Right hindlimb (tissue), 1 donor: Measurements from ENCODE around the gene GDE1.

Source experiments
- DNase-seq: peaks from one replicate; pipeline ENCODE4 v3.0.0-alpha.2; 2018

Gene GDE1

GRCh38 chr16:19485611-19486010 is 36.3 kb downstream of the GDE1 start:
- no peak for DNase-seq

- no peak for DNase-seq
These were observed 37.8 kb downstream of the GDE1 start for GRCh38 chr16:19484096-19484495.

- DNase-seq, result no peak
These were observed 39.6 kb downstream of the GDE1 start for GRCh38 chr16:19482291-19482690.

GRCh38 chr16:19481769-19482168 is 40.1 kb downstream of the GDE1 start:
- no peak for DNase-seq

- no peak for DNase-seq
These were observed 40.6 kb downstream of the GDE1 start for GRCh38 chr16:19481296-19481695.

- no peak for DNase-seq
These were observed 42.6 kb downstream of the GDE1 start for GRCh38 chr16:19479302-19479721.

- DNase-seq, result no peak
These were observed 43.4 kb downstream of the GDE1 start for GRCh38 chr16:19478505-19478904.

- DNase-seq, result no peak
These were observed 47.3 kb downstream of the GDE1 start for GRCh38 chr16:19474617-19475016.

- DNase-seq, result no peak
These were observed 49.4 kb downstream of the GDE1 start for GRCh38 chr16:19472482-19472881.

GRCh38 chr16:19468300-19468699 is 53.6 kb downstream of the GDE1 start:
- no peak for DNase-seq

GRCh38 chr16:19463468-19464315 is 58.2 kb downstream of the GDE1 start:
- DNase-seq, result no peak

GRCh38 chr16:19460397-19460796 is 61.5 kb downstream of the GDE1 start:
- no peak for DNase-seq

GRCh38 chr16:19458722-19459379 is 63.0 kb downstream of the GDE1 start:
- no peak for DNase-seq
